Cardiac fibroblast (primary cell): Measurements from ENCODE around the gene RAPGEF4.

Experiments
- DNase-seq, 2 donors: peaks; one replicate each; pipeline versions ENCODE4 v3.0.0 to v3.0.0-alpha.2; 2010; ENCODE audit warnings: low read depth in 2 of 2
- H3K4me3 ChIP-seq, 2 donors: replicated peaks in 1 of 2; 1 replicate in 1 of 2; 2 replicates in 1 of 2; pipeline ENCODE4 v1.5.1; 2011; ENCODE audit warnings: low read depth in 2 of 2, low read length in 2 of 2, mild to moderate bottlenecking in 2 of 2, moderate library complexity in 1 of 2
- CTCF ChIP-seq: IDR thresholded peaks from one replicate; pipeline ENCODE4 v1.5.1; 2011; ENCODE audit warnings: low read depth, mild to moderate bottlenecking, low read length, inconsistent platforms

Gene RAPGEF4

GRCh38 chr2:172869861-172870260, 134.2 kb downstream of the RAPGEF4 start:
- TF ChIP-seq CTCF, result no peak

GRCh38 chr2:172870396-172870795, 134.8 kb downstream of the RAPGEF4 start:
- no peak for TF ChIP-seq CTCF
- no peak overlapping the region for H3K4me3 ChIP-seq
- no peak for DNase-seq

More at GRCh38 chr2:172869861-172870260, 134.2 kb downstream of the RAPGEF4 start:
- DNase-seq, result no peak
- H3K4me3 ChIP-seq, result no peak overlapping the region

- no peak overlapping the region for H3K4me3 ChIP-seq
- no peak for TF ChIP-seq CTCF
- DNase-seq, result peak in 1 of 2 donors; percentile 14
Observed at GRCh38 chr2:172877826-172878225, 142.2 kb downstream of the RAPGEF4 start.

GRCh38 chr2:172878260-172878659, 142.6 kb downstream of the RAPGEF4 start:
- H3K4me3 ChIP-seq, result no peak overlapping the region
- DNase-seq, result peak; percentile 11 to 44
- TF ChIP-seq CTCF, result no peak

GRCh38 chr2:172884336-172884735, 148.7 kb downstream of the RAPGEF4 start:
- DNase-seq, result no peak
- no peak for TF ChIP-seq CTCF
- no peak overlapping the region for H3K4me3 ChIP-seq

- no peak for DNase-seq
- no peak overlapping the region for H3K4me3 ChIP-seq
- no peak for TF ChIP-seq CTCF
Observed at GRCh38 chr2:172885996-172886395, 150.4 kb downstream of the RAPGEF4 start.

- H3K4me3 ChIP-seq, result no peak overlapping the region
- no peak for DNase-seq
- no peak for TF ChIP-seq CTCF
Observed at GRCh38 chr2:172887280-172887679, 151.6 kb downstream of the RAPGEF4 start.
